ENCODE measurements around the gene ACTL7A. TPM values are rescaled to one million over a fixed set of nuclear protein-coding genes. Genes with fewer than 3 reads are reported as not detected.

The ACTL7A gene, protein sequence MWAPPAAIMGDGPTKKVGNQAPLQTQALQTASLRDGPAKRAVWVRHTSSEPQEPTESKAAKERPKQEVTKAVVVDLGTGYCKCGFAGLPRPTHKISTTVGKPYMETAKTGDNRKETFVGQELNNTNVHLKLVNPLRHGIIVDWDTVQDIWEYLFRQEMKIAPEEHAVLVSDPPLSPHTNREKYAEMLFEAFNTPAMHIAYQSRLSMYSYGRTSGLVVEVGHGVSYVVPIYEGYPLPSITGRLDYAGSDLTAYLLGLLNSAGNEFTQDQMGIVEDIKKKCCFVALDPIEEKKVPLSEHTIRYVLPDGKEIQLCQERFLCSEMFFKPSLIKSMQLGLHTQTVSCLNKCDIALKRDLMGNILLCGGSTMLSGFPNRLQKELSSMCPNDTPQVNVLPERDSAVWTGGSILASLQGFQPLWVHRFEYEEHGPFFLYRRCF
- total RNA-seq (2012; rRNA removed) (not detected in 2 replicates), polyA plus RNA-seq (2012; rRNA removed) (not detected in 2 replicates), Bru-seq, nascent RNA (not detected), BruChase-seq, experiment 1, labeled RNA remaining after a 6-hour chase (not detected), BruChase-seq, experiment 2, labeled RNA remaining after a 2-hour chase (not detected)
- polyA plus RNA-seq (2012; cell fraction: cytosol; rRNA removed): not detected in 2 replicates
- polyA plus RNA-seq (2012; cell fraction: nucleus; rRNA removed; ENCODE audit: low replicate concordance): not detected in 2 replicates
- long read RNA-seq: 0 reads

GRCh38 chr9:108861997-108862396, at the start of gene ACTL7A:
Gene ACTL7A, plus strand, starts transcription at chr9:108862266. Its CDS starts 57 bp downstream, at chr9:108862323.
- Histone ChIP-seq H3K79me1 (ENCODE audit: low read depth in 1 of 2, low read length in 2 of 2) (no peaks in the 10 kb centered on the region), H2BK120ac (ENCODE audit: low read depth, low read length) (no peak within 1 kb of the TSS), H3K4ac (ENCODE audit: low read depth, low read length) (no peak within 1 kb of the TSS), H3K23ac (ENCODE audit: low read depth, low read length) (no peak within 1 kb of the TSS), H3K27ac (ENCODE audit: insufficient read depth, low read length) (no peak within 1 kb of the TSS), H2AK9ac (replicated peaks; ENCODE audit: low read depth, low read length, poor library complexity) (peak within 1 kb of the TSS; percentile 55), H3K9ac (ENCODE audit: low read depth, low read length) (no peak within 1 kb of the TSS), H4K5ac (ENCODE audit: low read depth, low read length) (no peak within 1 kb of the TSS), H3K4me1 (ENCODE audit: control insufficient read depth, insufficient read depth, low read length) (no peaks in the 10 kb centered on the region), H3K14ac (replicated peaks; ENCODE audit: low read depth, low read length) (no peak within 1 kb of the TSS), H3K27me3 (ENCODE audit: control insufficient read depth, insufficient read depth, low read length) (no peaks in the 10 kb centered on the region), H4K91ac (ENCODE audit: insufficient read depth, low read depth, low read length) (no peak within 1 kb of the TSS), H3K18ac (ENCODE audit: low read depth, low read length) (no peak within 1 kb of the TSS), H2BK20ac (ENCODE audit: low read depth, low read length) (no peak within 1 kb of the TSS), H2AK5ac (ENCODE audit: low read depth, low read length) (no peak within 1 kb of the TSS), H4K20me1 (ENCODE audit: insufficient read depth, low read length) (no peaks in the 10 kb centered on the region), H4K8ac (ENCODE audit: low read depth in 2 of 2, low read length in 2 of 2) (no peak within 1 kb of the TSS), H3K9me3 (ENCODE audit: control insufficient read depth, insufficient read depth, low read length) (no peaks in the 10 kb centered on the region), H2AFZ (replicated peaks; ENCODE audit: low read length, poor library complexity) (peak within 1 kb of the TSS; percentile 23), H2BK15ac (ENCODE audit: low read depth, low read length) (no peak within 1 kb of the TSS), H3K4me2 (ENCODE audit: low read depth, low read length) (no peak within 1 kb of the TSS), H3K56ac (ENCODE audit: extremely low read depth, insufficient read depth, low read length) (no peak within 1 kb of the TSS), H3K4me3 (ENCODE audit: insufficient read depth, low read depth, low read length) (no peak within 1 kb of the TSS), H2BK5ac (ENCODE audit: low read depth, low read length, poor library complexity, severe bottlenecking) (no peak within 1 kb of the TSS), H3K9me1 (ENCODE audit: insufficient read depth, low read length) (no peaks in the 10 kb centered on the region), H3K36me3 (ENCODE audit: control insufficient read depth, insufficient read depth, low read length) (no peaks in the 10 kb centered on the region)
- no peak for ATAC-seq (ENCODE audit: low read depth)
- TF ChIP-seq FOS (IDR thresholded peaks at IDR 0.05; ENCODE audit: low read depth, low read length): no peak
- TF ChIP-seq NFE2L2 (IDR thresholded peaks at IDR 0.05; ENCODE audit: low read depth, low read length): no peak
- TF ChIP-seq, protein P1, sequence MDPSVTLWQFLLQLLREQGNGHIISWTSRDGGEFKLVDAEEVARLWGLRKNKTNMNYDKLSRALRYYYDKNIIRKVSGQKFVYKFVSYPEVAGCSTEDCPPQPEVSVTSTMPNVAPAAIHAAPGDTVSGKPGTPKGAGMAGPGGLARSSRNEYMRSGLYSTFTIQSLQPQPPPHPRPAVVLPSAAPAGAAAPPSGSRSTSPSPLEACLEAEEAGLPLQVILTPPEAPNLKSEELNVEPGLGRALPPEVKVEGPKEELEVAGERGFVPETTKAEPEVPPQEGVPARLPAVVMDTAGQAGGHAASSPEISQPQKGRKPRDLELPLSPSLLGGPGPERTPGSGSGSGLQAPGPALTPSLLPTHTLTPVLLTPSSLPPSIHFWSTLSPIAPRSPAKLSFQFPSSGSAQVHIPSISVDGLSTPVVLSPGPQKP (IDR thresholded peaks at IDR 0.05; ENCODE audit: borderline replicate concordance, low read depth, low read length): no peak
- TF ChIP-seq CTCF (conservative IDR thresholded peaks at IDR 0.05; ENCODE audit: low read depth, low read length): no peak
- no peak for TF ChIP-seq MAFK (IDR thresholded peaks at IDR 0.05; ENCODE audit: low read depth, low read length)
- no peak for TF ChIP-seq POLR2A (IDR thresholded peaks at IDR 0.05; ENCODE audit: low read depth, low read length)
- no peak for TF ChIP-seq CEBPB (IDR thresholded peaks at IDR 0.05; ENCODE audit: low read depth, low read length)
- TF ChIP-seq RAD21 (IDR thresholded peaks at IDR 0.05; ENCODE audit: low read length): no peak
- no peak for TF ChIP-seq RCOR1 (IDR thresholded peaks at IDR 0.05; ENCODE audit: insufficient replicate concordance, low read length)
- no peak for TF ChIP-seq RFX5 (IDR thresholded peaks at IDR 0.05; ENCODE audit: low read depth, low read length)
- no peak for TF ChIP-seq USF2 (IDR thresholded peaks at IDR 0.05; ENCODE audit: low read depth, low read length)
- TF ChIP-seq CHD1 (IDR thresholded peaks at IDR 0.05; ENCODE audit: low read depth, low read length): no peak
- TF ChIP-seq BHLHE40 (IDR thresholded peaks at IDR 0.05; ENCODE audit: low read depth, low read length): no peak
- TF ChIP-seq SMC3 (IDR thresholded peaks at IDR 0.05; ENCODE audit: low read depth, low read length): no peak
- TF ChIP-seq MAZ (IDR thresholded peaks at IDR 0.05; ENCODE audit: borderline replicate concordance, low read depth, low read length): no peak
- WGBS, 2 experiments (ENCODE audit: extremely low coverage in 2 of 2, insufficient read length in 1 of 2): no CpG with 5 or more reads among the region's 3 CpGs
- dilution Hi-C loops (cut with HindIII; ENCODE audit: low sequenced_read_pairs, unreplicated experiment): no loop called here
- ChIA-PET POLR2A (ENCODE audit: unreplicated experiment) (no interaction called here), CTCF (no interaction called here)
- in situ Hi-C loops (cut with MboI; ENCODE audit: low sequenced_read_pairs): no loop called here
- intact Hi-C loops (cut with micrococcal nuclease): no loop called here
- DNase-seq: no peak
- no TSS peak for BruUV-seq (replicated peaks)

Data from IMR-90 (cell line).